ENCODE data around the gene GCC2.
"Not testable (repeated sequence)": the region's sequence is repeated elsewhere in the genome, so short reads cannot be mapped to it uniquely, and the experiment has no call there.

The GCC2 gene

GRCh38 chr2:108448678-108449409 lies at the start of gene GCC2:
TSS of gene GCC2 (plus strand) at chr2:108449206. CDS start at chr2:108449275, 69 bp downstream.
- DNase-seq (ENCODE audit: low read depth in 3 of 3), result peak; percentile 91 to 93 (median 92)

- no peak for DNase-seq (ENCODE audit: low read depth in 3 of 3)
These were observed 49.5 kb upstream of the GCC2 start for GRCh38 chr2:108399479-108399878.

- DNase-seq (ENCODE audit: low read depth in 3 of 3), result no peak
These were observed 47.2 kb upstream of the GCC2 start for GRCh38 chr2:108401800-108402199.

- no peak for DNase-seq (ENCODE audit: low read depth in 3 of 3)
These were observed 45.5 kb upstream of the GCC2 start for GRCh38 chr2:108403494-108403893.

GRCh38 chr2:108404784-108405397 lies 44.1 kb upstream of the GCC2 start:
- no peak for DNase-seq (ENCODE audit: low read depth in 3 of 3)

- no peak for DNase-seq (ENCODE audit: low read depth in 3 of 3)
These were observed 40.9 kb upstream of the GCC2 start for GRCh38 chr2:108407864-108408729.

- DNase-seq (ENCODE audit: low read depth in 3 of 3), result no peak
These were observed 39.2 kb upstream of the GCC2 start for GRCh38 chr2:108409768-108410167.

- no peak for DNase-seq (ENCODE audit: low read depth in 3 of 3)
These were observed 35.9 kb upstream of the GCC2 start for GRCh38 chr2:108412995-108413710.

GRCh38 chr2:108413711-108414095 lies 35.3 kb upstream of the GCC2 start:
- no peak for DNase-seq (ENCODE audit: low read depth in 3 of 3)

- DNase-seq (ENCODE audit: low read depth in 3 of 3), result no peak
These were observed 34.6 kb upstream of the GCC2 start for GRCh38 chr2:108414256-108414876.

GRCh38 chr2:108414945-108415344 lies 34.1 kb upstream of the GCC2 start:
- DNase-seq (ENCODE audit: low read depth in 3 of 3), result no peak

- DNase-seq (ENCODE audit: low read depth in 3 of 3), result no peak
These were observed 31.8 kb upstream of the GCC2 start for GRCh38 chr2:108417254-108417653.

- DNase-seq (ENCODE audit: low read depth in 3 of 3), result no peak
These were observed 30.6 kb upstream of the GCC2 start for GRCh38 chr2:108418416-108418815.

- DNase-seq (ENCODE audit: low read depth in 3 of 3), result no peak
These were observed 25.9 kb upstream of the GCC2 start for GRCh38 chr2:108423067-108423466.

GRCh38 chr2:108423502-108424251 lies 25.3 kb upstream of the GCC2 start:
- DNase-seq (ENCODE audit: low read depth in 3 of 3), result no peak

- no peak for DNase-seq (ENCODE audit: low read depth in 3 of 3)
These were observed 20.6 kb upstream of the GCC2 start for GRCh38 chr2:108428286-108429009.

- not testable (repeated sequence) for DNase-seq (ENCODE audit: low read depth in 3 of 3)
These were observed 13.4 kb upstream of the GCC2 start for GRCh38 chr2:108435578-108435977.

GRCh38 chr2:108436976-108437375 lies 12.0 kb upstream of the GCC2 start:
- DNase-seq (ENCODE audit: low read depth in 3 of 3), result no peak

- DNase-seq (ENCODE audit: low read depth in 3 of 3), result no peak
These were observed 7.3 kb upstream of the GCC2 start for GRCh38 chr2:108441712-108442111.

Data from stimulated activated CD4-positive, alpha-beta T cell treated with anti-CD3 and anti-CD28 coated beads, TNF-alpha, amount 100 ng/mL, for 4 hours (primary cell).